ENCODE data around the gene ARL3.

GRCh38 chr10:102652170-102652916 lies 61.9 kb downstream of the ARL3 start:
- TF ChIP-seq CTCF (IDR thresholded peaks at IDR 0.05) (no peak), POLR2A (IDR thresholded peaks at IDR 0.05) (no peak)
